ENCODE measurements around the gene CBX3.
"Not testable (repeated sequence)": the region's sequence is repeated elsewhere in the genome, so short reads cannot be mapped to it uniquely, and the experiment has no call there.

Gene CBX3

DNA sequence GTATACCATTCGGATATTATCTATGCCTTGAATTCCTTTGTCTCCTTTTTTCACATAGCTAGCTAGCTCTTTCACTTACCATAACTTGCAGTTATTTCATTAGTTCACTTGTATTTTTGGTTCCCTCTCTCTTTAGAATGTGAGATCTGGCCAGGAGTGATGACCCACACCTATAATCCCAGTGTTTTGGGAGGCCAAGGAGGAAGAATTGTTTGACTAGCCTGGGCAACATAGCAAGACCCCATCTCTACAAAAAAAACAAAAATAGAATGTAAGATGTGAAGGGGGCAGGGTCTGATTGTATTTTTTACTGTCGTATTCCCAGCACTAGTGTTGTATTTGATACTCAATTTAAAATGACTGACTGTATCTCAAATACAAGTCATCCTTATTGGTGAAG is 29.9 kb upstream of the CBX3 start:
- no peak for DNase-seq

DNA sequence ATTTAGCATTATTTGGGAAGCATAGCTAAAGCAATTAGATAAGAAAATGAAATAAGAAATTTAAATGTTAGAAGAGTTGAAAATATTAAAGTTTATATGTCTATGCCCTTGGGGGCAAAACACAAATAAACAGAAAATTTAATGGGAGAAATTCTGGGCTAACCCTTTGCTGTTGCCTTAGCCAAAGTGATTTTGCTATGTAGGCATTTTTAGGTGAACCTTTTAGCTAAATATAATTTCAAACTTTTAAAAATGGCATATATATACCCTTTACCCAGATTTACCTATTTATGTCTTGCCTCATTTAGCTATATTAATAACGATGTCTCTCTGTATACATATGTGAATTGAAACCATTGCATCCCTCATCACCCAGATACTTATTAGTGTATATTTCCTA is 29.5 kb upstream of the CBX3 start:
- no peak for DNase-seq

- DNase-seq, result not testable (repeated sequence)
Observed at GRCh38 chr7:26175903-26176302, 25.6 kb upstream of the CBX3 start.

- DNase-seq, result not testable (repeated sequence)
Observed at GRCh38 chr7:26176696-26177095, 24.8 kb upstream of the CBX3 start.

GRCh38 chr7:26177269-26177668 is 24.3 kb upstream of the CBX3 start:
- DNase-seq, result not testable (repeated sequence)

- DNase-seq, result no peak
Observed at GRCh38 chr7:26178272-26178960, 23.1 kb upstream of the CBX3 start.

DNA sequence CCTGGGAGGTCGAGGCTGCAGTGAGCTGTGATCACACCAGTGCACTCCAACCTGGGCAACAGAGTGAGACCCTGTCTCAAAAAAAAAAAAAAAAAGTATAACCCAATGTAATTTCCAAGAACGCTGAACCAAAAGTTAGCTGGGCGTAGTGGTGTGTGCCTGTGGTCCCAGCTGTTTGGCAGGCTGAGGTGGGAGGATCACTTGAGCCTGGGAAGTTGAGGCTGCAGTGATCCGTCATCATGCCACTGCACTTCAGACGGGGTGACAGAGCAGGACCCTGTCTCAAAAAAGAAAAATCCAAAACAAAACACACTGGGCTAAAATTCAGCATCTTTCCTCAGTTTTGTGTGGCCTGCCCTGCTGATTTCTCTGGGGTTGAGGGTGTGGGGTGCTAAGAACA is 22.1 kb upstream of the CBX3 start:
- no peak for DNase-seq

DNA sequence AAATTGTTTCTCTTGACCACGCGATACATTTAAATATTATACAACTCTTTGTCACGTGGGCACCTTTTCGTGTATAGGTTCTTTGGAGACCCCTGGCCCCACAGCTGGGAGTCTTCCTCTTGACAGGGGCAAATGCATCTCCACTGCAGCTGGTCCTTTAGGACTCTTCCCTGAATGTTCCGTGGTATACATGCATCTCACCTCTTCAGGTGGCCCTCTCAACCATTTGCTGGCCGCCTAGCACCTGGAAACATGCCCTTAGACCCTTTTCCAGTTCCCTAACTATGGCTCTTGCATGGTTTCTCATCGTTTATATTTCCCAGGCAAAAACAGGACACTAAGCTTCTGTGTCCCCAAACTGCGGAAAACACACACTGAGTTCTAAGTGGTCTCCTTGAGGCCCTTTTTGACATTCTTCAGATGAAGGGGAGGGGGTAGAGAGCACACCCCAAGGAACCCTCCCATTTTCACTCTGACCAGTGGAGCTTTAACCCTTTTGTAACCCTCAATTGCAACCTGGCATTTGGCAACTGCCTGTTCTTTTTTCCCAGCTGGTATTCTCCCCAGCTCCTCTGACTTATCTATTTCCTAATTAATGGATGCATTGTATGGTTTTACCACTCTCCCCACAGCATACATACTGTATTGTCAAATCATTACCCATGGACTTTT is 21.6 kb upstream of the CBX3 start:
- no peak for DNase-seq

DNA sequence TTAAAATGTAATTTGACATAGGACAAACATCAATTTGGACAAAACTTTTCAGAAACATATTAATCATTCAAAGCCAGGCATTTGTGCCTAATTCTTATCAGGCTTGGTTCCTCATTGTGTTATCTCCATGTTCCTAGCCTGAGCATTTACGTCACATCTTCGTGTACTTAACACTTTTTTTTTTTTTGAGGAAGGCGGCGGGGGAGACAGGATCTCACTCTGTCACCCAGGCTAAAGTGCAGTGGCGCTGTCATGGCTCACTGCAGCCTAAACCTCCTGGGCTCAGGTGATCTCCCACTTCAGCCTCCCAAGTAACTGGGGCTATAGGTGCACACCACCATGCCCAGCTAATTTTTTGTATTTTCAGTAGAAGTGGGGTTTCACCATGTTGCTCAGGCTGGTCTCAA is 20.8 kb upstream of the CBX3 start:
- no peak for DNase-seq

DNA sequence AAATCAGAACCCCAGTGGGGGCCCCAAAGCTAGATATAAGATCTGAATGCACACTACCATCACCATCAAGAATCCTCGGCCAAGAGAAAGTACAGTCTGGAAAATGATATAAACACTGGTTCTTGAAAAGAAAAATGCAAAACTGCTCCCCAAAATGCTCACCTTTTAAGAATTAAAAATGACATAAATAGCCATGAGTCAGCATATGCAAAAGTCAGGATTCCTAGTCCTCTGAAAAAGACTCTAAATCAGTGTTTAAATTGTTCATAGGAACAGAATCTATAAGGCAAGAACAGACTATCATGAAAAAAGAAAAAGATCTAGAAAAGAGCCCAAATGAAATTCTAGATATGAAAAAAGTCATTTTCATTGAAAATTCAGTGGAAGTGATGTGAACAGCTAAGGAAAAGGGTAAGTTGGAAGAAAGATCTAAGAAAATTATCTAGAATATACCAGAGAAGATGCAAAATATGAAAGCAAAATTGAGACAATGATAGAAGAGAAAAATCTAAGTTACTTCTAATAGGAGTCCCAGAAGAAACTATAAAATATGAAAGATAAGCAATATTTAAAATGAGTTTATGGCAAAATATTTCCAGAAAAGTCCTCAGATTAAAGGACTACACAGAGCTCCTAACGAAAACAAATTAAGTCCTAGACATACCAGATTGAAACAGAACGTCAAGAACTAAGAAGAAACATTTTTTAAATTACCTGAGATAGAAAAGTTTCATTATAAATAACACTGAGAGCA is 19.9 kb upstream of the CBX3 start:
- no peak for DNase-seq

GRCh38 chr7:26182283-26182682 is 19.3 kb upstream of the CBX3 start:
- no peak for DNase-seq

- DNase-seq, result no peak
Observed at GRCh38 chr7:26182706-26183105, 18.8 kb upstream of the CBX3 start.

DNA sequence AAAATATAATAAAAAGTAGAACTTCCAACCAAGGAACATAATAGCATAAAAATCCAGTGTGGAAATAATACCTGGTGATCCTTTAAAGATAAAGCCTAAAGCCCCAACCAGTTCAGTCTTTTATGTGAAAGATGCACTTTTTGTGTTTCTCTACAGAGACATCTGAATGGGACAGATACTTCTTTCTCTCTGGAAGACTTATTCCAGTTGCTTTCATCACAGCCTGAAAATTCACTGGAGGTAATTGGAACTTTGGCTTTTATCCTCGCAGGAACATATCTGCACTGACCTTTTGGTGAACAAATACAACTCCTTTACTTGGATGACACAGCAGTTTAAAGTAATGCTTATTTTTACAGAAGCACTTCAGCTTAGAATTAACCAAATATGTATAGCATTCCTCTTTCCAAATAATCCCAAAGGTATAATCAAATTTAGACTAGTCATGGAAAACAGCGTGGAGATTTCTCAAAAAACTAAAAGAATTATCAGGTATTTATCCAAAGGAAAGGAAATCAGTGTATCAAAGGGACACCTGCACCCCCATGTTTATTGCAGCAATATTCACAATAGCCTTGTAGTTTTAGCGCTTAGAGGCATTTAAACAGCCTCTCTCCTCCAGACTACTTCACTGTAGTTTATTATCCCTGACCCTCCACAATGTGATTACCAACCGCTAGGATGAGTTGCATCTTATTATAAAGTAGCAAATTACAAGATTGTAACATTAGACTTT is 17.8 kb upstream of the CBX3 start:
- no peak for DNase-seq

DNA sequence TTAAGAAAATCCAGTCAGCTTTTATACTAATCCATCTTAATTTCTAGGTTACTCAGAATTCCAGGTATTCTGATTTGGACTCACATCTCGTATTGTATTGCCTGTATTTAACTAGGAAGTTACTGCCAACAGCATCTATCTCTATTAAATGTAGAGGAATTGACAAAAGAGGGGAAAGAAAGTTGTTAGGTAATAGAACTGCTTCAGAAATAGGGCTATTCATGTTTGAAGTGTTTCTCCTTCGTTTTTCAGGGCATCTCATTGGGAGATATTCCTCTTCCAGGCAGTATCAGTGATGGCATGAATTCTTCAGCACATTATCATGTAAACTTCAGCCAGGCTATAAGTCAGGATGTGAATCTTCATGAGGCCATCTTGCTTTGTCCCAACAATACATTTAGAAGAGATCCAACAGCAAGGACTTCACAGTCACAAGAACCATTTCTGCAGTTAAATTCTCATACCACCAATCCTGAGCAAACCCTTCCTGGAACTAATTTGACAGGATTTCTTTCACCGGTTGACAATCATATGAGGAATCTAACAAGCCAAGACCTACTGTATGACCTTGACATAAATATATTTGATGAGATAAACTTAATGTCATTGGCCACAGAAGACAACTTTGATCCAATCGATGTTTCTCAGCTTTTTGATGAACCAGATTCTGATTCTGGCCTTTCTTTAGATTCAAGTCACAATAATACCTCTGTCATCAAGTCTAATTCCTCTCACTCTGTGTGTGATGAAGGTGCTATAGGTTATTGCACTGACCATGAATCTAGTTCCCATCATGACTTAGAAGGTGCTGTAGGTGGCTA is 17.1 kb upstream of the CBX3 start:
- DNase-seq, result not testable (repeated sequence)

DNA sequence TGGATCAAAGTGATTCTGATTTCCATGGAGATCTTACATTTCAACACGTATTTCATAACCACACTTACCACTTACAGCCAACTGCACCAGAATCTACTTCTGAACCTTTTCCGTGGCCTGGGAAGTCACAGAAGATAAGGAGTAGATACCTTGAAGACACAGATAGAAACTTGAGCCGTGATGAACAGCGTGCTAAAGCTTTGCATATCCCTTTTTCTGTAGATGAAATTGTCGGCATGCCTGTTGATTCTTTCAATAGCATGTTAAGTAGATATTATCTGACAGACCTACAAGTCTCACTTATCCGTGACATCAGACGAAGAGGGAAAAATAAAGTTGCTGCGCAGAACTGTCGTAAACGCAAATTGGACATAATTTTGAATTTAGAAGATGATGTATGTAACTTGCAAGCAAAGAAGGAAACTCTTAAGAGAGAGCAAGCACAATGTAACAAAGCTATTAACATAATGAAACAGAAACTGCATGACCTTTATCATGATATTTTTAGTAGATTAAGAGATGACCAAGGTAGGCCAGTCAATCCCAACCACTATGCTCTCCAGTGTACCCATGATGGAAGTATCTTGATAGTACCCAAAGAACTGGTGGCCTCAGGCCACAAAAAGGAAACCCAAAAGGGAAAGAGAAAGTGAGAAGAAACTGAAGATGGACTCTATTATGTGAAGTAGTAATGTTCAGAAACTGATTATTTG is 16.3 kb upstream of the CBX3 start:
- DNase-seq, result no peak

GRCh38 chr7:26185844-26186180 is 15.7 kb upstream of the CBX3 start:
- DNase-seq, result no peak

- no peak for DNase-seq
Observed at GRCh38 chr7:26186364-26187311, 14.9 kb upstream of the CBX3 start.

DNA sequence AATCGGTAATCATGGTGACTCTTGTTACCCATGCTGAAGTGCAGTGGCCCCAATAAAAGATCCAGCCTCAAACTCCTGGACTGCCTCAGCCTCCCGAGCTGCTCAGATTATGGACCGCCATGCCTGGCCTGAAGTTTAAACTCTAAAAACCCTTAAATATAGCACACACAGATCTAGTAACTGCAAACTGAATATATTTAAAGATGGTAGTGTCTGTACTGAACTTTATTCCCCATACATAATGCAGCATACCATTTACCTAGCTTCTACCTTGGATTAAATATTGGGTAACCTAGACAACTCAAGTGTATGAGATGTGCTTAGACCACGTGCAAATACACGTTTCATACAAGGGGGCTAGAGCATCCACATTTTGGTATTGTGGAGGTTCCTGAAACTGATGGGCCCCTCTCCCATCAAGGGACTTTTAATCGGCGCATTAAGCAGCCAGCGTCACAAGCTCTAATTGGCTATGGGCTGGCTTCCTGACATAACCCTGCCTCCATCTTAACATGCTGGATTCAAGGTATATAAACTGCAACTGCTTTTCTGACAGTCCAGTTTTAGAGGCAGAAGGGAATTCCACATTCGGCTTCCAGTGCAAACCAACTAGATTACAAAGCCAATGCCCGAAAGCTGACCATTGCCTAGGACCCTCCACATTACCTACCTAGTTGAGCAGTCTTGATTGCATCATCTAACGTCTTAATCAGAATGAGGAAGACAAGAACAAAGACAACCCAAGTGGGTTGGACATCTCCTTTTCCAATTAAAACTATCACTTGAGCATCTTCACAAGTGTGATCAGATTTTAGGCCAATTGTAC is 14.0 kb upstream of the CBX3 start:
- no peak for DNase-seq

- DNase-seq, result no peak
Observed at GRCh38 chr7:26188206-26188956, 13.2 kb upstream of the CBX3 start.
